Skeletal muscle satellite cell (primary cell): ENCODE measurements around the gene AJM1.

Source experiments
- H3K27me3 ChIP-seq: 2 replicates; pipeline ENCODE4 v1.7.0; 2013; ENCODE audit warnings: low read length; ENCODE audit not compliant: control insufficient read depth, insufficient read depth
- H3K36me3 ChIP-seq: 2 replicates; pipeline ENCODE4 v1.7.0; 2013; ENCODE audit warnings: mild to moderate bottlenecking, control low read depth, low read length; ENCODE audit not compliant: insufficient read depth
- H3K4me1 ChIP-seq: 2 replicates; pipeline ENCODE4 v1.7.0; 2013; ENCODE audit warnings: low read length; ENCODE audit not compliant: control insufficient read depth, insufficient read depth
- H3K4me2 ChIP-seq: 2 replicates; pipeline ENCODE4 v1.7.0; 2013; ENCODE audit warnings: mild to moderate bottlenecking, low read length
- H3K4me3 ChIP-seq: 2 replicates; pipeline ENCODE4 v1.7.0; 2013; ENCODE audit warnings: low read length
- H3K9ac ChIP-seq: 2 replicates; pipeline ENCODE4 v1.7.0; 2013; ENCODE audit warnings: mild to moderate bottlenecking, low read depth, low read length, moderate library complexity
- H3K9me3 ChIP-seq: replicated peaks from 2 replicates; pipeline ENCODE4 v1.7.0; 2013; ENCODE audit warnings: mild to moderate bottlenecking, control low read depth, low read length

The AJM1 gene

GRCh38 chr9:136857166-136857565 is 14.9 kb downstream of the AJM1 start:
- Histone ChIP-seq H3K36me3 (peaks cover 13% of the 10 kb centered on the region), H3K4me1 (peaks cover 12% of the 10 kb centered on the region), H3K27me3 (no peaks in the 10 kb centered on the region)

DNA sequence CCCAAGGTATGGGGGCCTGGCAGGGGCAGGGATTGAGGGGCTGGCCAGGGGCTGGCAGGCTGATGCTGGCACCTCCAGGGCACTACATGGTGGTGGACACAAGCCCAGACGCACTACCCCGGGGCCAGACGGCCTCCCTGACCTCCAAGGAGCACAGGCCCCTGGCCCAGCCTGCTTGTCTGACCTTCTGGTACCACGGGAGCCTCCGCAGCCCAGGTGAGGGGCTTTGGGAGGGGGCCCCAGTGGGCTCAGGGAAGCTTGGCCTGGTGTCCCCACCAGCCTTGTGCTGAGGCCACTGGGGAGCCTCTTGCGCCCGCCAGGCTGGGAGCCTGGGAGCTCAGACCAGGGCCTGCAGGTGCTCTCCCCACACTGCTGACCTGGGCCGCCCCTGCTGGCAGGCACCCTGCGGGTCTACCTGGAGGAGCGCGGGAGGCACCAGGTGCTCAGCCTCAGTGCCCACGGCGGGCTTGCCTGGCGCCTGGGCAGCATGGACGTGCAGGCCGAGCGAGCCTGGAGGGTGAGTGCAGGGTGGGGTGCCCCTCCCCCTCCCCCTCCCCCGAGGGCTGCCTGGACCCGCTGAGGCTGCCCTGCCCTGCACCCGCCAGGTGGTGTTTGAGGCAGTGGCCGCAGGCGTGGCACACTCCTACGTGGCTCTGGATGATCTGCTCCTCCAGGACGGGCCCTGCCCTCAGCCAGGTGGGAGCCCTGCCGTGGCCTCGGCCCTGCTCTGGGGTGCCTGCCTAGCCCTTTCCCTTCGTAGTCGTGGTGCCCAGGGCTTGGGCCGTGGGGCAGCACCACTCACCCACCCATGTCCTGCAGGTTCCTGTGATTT is 15.5 kb downstream of the AJM1 start:
- peaks cover 12% of the 10 kb centered on the region for H3K4me1 ChIP-seq
- no peak overlapping the region for H3K4me3 ChIP-seq

More at GRCh38 chr9:136857166-136857565, 14.9 kb downstream of the AJM1 start:
- H3K4me3 ChIP-seq: no peak overlapping the region
- H3K4me2 ChIP-seq: no peak overlapping the region
- H3K9ac ChIP-seq: no peak overlapping the region
- H3K9me3 ChIP-seq: no peaks in the 10 kb centered on the region

GRCh38 chr9:136858452-136858843 is 16.2 kb downstream of the AJM1 start:
- H3K9me3 ChIP-seq: no peaks in the 10 kb centered on the region
- H3K36me3 ChIP-seq: peaks cover 26% of the 10 kb centered on the region
- H3K4me1 ChIP-seq: peaks cover 12% of the 10 kb centered on the region
- H3K4me3 ChIP-seq: no peak overlapping the region
- no peak overlapping the region for H3K9ac ChIP-seq
- H3K27me3 ChIP-seq: no peaks in the 10 kb centered on the region
- H3K4me2 ChIP-seq: no peak overlapping the region

More for the DNA sequence above, 15.5 kb downstream of the AJM1 start:
- no peak overlapping the region for H3K9ac ChIP-seq
- no peak overlapping the region for H3K4me2 ChIP-seq
- no peaks in the 10 kb centered on the region for H3K27me3 ChIP-seq
- no peaks in the 10 kb centered on the region for H3K9me3 ChIP-seq
- peaks cover 19% of the 10 kb centered on the region for H3K36me3 ChIP-seq

DNA sequence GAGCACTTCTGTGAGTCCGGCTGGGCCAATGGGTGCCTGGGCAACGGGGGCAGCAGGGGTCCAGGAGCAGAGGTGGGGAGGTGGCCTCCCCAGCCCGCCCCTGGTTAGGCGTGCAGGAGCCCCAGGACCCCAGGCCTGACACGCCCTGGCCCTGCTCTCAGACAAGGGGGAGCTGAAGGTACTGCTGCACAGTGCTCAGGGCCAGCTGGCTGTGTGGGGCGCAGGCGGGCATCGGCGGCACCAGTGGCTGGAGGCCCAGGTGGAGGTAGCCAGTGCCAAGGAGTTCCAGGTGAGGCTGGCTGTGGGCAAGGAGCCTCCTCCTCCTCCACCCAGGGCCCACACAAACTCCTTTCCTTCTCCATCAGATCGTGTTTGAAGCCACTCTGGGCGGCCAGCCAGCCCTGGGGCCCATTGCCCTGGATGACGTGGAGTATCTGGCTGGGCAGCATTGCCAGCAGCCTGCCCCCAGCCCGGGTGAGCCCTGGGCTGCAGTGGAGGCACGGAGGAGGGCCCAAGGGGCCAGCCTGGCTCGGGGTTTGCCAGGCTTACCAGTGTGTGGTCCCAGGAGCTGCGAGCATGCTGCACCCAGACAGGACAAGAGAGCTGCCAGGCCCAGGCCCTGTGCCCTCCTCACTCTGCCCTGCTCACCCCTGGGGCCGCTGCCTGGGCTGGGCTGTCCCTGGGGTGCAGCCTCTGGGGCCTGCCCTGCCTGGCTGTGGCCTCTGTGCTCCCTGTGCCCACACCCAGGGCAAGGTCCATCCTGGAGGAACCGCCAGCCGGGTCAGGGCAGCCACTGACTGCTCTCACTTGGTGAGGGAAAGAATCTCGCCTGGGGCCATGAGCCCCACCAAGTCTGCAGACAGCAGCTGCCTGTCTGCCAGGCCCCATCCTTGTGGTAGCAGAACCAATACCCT is 16.8 kb downstream of the AJM1 start:
- Histone ChIP-seq H3K27me3 (no peaks in the 10 kb centered on the region), H3K4me2 (no peak overlapping the region), H3K4me1 (peaks cover 12% of the 10 kb centered on the region), H3K36me3 (peaks cover 31% of the 10 kb centered on the region), H3K9ac (no peak overlapping the region), H3K9me3 (no peaks in the 10 kb centered on the region), H3K4me3 (no peak overlapping the region)

GRCh38 chr9:136860529-136860928 is 18.3 kb downstream of the AJM1 start:
- Histone ChIP-seq H3K4me2 (no peak overlapping the region), H3K9me3 (no peaks in the 10 kb centered on the region), H3K9ac (no peak overlapping the region), H3K4me1 (peaks cover 19% of the 10 kb centered on the region), H3K27me3 (no peaks in the 10 kb centered on the region), H3K36me3 (peaks cover 34% of the 10 kb centered on the region), H3K4me3 (no peak overlapping the region)

DNA sequence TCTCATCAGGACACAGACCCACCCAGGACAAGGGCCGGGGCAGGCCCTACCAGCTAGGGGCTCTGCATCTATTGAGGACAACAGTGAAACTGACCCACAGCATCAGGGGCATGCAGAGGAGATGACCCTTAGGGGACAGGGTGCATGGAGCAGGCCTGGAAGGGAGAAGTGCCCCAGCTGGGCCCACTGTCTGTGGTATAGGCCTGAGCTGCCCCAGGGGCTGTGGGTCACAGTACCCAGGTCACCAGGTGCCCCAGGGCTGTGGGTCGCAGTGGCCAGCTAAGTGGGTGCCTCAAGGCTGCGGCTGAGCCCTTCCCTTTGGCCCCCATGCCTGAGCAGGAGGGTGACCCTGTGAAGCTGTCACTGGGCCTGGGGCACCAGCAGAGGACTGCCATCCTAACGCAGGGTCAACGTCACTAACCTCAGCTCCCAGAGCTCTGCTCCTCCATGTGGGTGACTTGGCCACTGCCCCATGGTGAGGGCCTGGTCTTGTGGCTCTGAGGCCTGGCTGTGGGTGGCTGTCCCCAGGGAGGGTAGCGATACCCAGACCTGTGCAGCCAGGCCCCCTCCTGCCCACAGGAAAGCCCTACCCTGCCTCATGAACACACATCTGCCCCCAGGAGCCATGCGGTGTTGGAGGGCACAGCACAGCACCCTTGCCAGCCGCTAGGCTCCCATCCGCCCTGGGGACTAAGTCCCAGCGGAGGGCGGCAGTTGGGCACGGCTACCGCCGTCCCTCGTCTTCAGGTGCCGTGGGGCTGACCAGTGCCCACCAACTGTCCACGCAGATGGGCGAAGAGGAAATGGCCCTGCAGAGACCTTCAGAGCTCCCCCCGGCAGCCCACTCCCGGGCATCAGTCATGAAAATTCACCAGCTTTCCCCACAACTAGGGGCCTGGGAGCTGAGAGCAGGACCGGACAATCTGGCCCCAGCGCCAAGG is 18.9 kb downstream of the AJM1 start:
- Histone ChIP-seq H3K27me3 (no peaks in the 10 kb centered on the region), H3K4me3 (no peak overlapping the region), H3K9ac (no peak overlapping the region), H3K9me3 (no peaks in the 10 kb centered on the region), H3K4me2 (no peak overlapping the region), H3K36me3 (peaks cover 34% of the 10 kb centered on the region), H3K4me1 (peaks cover 19% of the 10 kb centered on the region)

DNA sequence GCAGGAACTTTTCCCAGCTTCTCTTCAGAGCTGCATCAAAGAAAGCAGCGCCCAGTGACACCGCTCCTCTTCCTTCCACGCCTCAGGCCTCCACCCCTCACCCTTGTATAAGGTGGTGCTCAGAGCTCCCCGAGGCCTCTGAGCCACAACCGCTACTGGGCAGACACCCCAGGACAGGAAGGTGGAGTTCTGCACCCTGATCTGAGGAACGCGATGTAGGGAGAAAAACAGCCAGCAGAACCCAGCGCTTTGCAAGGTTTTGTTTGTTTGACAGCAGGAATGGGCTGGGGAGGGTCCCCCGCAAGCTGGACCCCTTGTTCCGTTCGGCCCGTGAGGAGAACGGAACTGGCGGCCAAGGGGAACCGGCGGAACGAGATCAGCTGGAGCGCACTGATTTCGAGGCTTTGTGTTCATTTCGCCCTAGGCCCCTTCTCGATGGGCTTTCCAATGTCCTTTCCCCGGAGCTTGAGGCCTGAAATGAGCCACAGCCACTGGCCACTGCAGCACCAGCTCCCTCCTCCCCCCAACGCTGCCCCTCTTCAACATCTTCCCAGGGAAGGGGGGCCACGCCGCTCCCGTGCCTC is 19.7 kb downstream of the AJM1 start:
- H3K4me1 ChIP-seq: peaks cover 19% of the 10 kb centered on the region
- H3K4me3 ChIP-seq: no peak overlapping the region
- H3K4me2 ChIP-seq: no peak overlapping the region
- no peaks in the 10 kb centered on the region for H3K9me3 ChIP-seq
- H3K9ac ChIP-seq: no peak overlapping the region
- H3K36me3 ChIP-seq: peaks cover 34% of the 10 kb centered on the region
- no peaks in the 10 kb centered on the region for H3K27me3 ChIP-seq

- no peaks in the 10 kb centered on the region for H3K27me3 ChIP-seq
- peaks cover 19% of the 10 kb centered on the region for H3K4me1 ChIP-seq
- peaks cover 38% of the 10 kb centered on the region for H3K36me3 ChIP-seq
- no peak overlapping the region for H3K4me3 ChIP-seq
- no peak overlapping the region for H3K9ac ChIP-seq
- no peak overlapping the region for H3K4me2 ChIP-seq
- no peaks in the 10 kb centered on the region for H3K9me3 ChIP-seq
Measured at GRCh38 chr9:136862849-136863622, 20.8 kb downstream of the AJM1 start.

GRCh38 chr9:136863623-136864273 is 21.5 kb downstream of the AJM1 start:
- Histone ChIP-seq H3K4me3 (no peak overlapping the region), H3K27me3 (no peaks in the 10 kb centered on the region), H3K9me3 (no peaks in the 10 kb centered on the region), H3K4me2 (no peak overlapping the region), H3K36me3 (peaks cover 38% of the 10 kb centered on the region), H3K4me1 (peaks cover 17% of the 10 kb centered on the region), H3K9ac (no peak overlapping the region)
